ENCODE data around the gene PLEKHF1.

DNA sequence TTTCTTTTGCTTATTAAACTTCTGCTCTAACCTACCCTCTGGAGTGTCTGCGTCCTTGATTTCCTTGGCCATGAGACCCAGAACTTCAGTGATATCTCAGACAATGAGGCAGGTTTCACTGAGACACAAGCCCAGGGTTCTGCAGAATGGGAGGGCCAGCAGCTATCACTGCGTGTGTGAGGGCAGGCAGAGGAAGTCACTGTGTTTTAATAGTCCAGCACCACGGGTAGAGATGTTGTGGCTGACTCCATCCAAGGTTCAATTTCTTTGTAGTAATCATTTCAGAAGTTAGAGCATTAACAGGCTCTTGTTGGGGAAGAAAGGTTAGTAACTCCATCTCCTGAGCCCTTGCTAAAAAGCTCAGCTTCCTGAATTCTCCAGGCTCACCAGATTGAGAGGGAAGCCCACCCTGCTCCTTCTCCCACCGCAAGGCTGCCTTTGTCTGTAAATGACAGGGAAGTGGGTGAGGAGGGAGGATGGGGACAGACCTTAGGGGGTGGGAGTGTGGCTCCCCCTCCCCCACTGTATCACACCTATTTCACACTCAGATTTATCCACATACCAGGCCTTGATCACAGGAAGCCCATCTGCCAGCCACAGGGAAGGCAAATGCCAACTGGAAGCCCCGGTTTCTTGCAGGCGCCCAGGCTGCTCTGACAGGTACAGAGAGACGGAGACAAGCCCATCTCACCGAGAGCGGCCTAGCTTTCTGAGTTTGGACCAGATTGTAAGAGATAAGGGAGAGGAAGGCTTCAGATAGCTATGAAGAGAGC is 47.7 kb downstream of the PLEKHF1 start:
- TF ChIP-seq EZH2 (IDR thresholded peaks at IDR 0.05) (no peak), POLR2AphosphoS5 (IDR thresholded peaks at IDR 0.05; ENCODE audit: borderline replicate concordance, low read depth, low read length) (no peak)
